AG10803 (cell line): Measurements from ENCODE around the gene TM4SF5.

Experiments
- DNase-seq: peaks from one replicate; pipeline ENCODE4 v3.0.0; 2010; ENCODE audit warnings: low read depth
- H3K4me3 ChIP-seq: 2 replicates; pipeline ENCODE4 v1.5.1; 2011; ENCODE audit warnings: mild to moderate bottlenecking, low read length, control low read depth
- CTCF ChIP-seq: conservative IDR thresholded peaks from 2 replicates; pipeline ENCODE4 v1.5.1; 2011; ENCODE audit warnings: mild to moderate bottlenecking, low read length, control low read depth, inconsistent platforms

Gene TM4SF5

GRCh38 chr17:4748686-4749085 lies 23.0 kb upstream of the TM4SF5 start:
- DNase-seq, result no peak
- no peak for TF ChIP-seq CTCF
- H3K4me3 ChIP-seq, result no peak overlapping the region

GRCh38 chr17:4750606-4751005 lies 21.1 kb upstream of the TM4SF5 start:
- TF ChIP-seq CTCF, result no peak
- no peak for DNase-seq
- no peak overlapping the region for H3K4me3 ChIP-seq

- no peak for TF ChIP-seq CTCF
- H3K4me3 ChIP-seq, result no peak overlapping the region
- peak; percentile 32 for DNase-seq
These were observed 19.8 kb upstream of the TM4SF5 start for GRCh38 chr17:4751932-4752331.

- no peak for TF ChIP-seq CTCF
- no peak for DNase-seq
- no peak overlapping the region for H3K4me3 ChIP-seq
These were observed 18.3 kb upstream of the TM4SF5 start for GRCh38 chr17:4753392-4753791.

- H3K4me3 ChIP-seq, result no peak overlapping the region
- no peak for DNase-seq
- TF ChIP-seq CTCF, result no peak
These were observed 11.9 kb upstream of the TM4SF5 start for GRCh38 chr17:4759776-4760236.

- DNase-seq, result no peak
- no peak for TF ChIP-seq CTCF
- H3K4me3 ChIP-seq, result no peak overlapping the region
These were observed 7.1 kb upstream of the TM4SF5 start for GRCh38 chr17:4764595-4764994.

GRCh38 chr17:4766201-4766600 lies 5.5 kb upstream of the TM4SF5 start:
- DNase-seq, result peak; percentile 13
- TF ChIP-seq CTCF, result no peak

More at GRCh38 chr17:4766201-4766600, 5.5 kb upstream of the TM4SF5 start:
- H3K4me3 ChIP-seq, result no peak overlapping the region
